HG03060 (cell line): ENCODE measurements around the gene SLC25A26.

Experiments used
- ATAC-seq: cut with Tn5 transposase; IDR thresholded peaks from one replicate; pipeline ENCODE4 v1.9.1; 2021; ENCODE audit warnings: low read depth, moderate number of reproducible peaks; ENCODE audit not compliant: unreplicated experiment

SLC25A26 gene

DNA sequence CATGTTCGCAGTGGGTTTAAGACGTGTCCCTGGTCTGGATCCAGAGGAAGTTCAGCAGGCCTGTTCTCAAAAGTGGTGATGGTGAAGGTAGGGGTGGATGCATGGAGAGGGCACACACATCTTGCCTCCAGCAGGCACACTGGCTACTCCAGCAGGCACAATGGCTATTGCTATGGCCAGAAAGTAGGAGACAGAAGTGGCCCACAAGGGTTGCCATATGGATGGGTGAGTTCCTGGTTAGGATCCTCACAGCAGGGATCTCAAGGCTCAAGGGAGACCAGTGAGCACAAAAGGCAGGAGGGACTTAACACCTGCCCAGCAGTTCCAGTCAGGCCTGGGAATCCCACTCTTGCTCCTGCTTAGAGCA lies 172.1 kb downstream of the SLC25A26 start:
- ATAC-seq: no peak

DNA sequence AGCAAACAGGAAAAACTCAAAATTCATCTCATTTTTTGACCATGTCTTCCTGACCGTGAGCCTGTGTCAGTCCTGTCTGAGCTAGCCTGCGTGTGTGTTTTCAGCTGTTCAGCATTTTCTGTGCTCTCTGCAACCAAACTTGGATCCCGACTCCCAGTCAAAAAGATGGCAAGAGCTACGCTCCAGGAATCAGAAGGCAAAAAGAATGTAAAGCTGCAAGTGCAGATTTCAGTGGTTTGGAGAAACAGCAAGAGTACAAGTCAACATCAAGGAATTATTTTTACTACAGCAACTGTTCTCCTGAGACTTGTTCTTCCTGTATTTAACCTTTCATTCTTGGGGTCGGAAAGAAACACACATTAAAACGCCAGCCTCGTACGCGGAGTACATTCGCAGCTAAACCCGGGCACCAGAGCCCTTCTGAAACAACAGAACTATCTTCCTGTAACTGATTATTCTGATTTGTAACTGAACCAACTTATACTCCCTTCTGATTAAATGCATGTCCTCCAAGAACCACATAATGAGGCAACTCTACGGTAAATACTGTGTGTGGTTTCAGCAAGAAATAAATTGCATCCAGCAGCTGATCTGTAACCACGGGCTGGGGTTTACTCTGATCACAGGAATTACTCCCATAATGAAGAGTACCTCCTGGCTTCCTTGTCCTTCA lies 172.7 kb downstream of the SLC25A26 start:
- ATAC-seq: peak; percentile 9

DNA sequence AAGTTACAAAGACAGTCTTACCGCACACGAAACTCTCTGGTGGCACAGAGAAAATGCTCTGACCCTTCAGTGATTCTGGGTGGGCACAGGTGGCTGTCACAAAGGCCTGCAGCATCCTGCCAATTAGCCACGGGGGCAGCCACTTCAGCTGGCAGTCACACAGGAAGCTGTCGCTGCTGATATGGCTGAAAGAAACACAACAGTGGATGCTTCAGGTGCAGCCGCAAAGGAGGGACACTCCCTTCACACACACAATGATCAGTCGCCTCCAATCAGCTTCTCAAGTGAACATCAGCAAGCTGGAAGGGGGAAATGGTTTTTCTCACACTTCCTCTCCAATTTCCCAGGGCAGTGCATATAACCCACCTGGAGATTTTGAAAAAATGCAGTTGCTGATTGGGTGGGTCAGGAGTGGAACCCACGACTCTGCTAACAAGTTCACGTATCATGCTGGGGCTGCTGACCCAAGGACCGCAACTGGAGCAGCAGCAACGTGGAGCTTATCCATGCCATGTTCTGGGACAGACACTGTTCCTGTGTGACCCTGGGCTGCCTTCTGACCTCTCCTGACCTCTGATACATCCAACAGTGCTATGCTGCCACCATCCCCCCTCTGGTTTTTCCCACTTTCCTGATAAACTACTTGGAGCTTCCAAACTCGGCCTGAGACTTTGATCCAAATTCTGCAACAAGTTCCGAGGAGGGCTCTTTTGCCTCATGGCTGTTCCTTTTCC lies 173.4 kb downstream of the SLC25A26 start:
- ATAC-seq: peak; percentile 51

DNA sequence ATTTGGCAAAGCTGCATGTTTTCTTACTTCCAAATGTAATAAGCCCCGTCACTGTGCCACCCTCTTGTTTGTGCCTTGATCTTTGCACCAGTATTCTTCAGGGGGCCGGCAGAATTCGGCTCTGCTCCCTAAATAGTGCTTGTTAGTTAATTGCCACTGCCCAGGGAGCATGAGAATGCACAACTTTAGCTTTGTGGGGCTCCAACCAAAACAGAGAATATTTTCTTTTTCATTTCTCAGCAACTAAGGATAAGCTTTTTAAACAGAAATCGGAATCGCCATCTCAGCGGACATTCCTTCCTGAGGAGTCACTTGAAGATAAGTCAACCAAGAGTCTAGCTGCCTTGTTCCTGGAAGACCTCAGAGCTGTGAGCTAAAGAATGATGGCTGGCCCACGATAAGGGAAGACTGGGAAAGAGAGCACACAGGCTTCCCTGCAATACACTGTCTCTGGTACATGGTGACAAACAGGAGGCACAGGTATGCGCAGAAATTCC lies 174.0 kb downstream of the SLC25A26 start:
- ATAC-seq: no peak

DNA sequence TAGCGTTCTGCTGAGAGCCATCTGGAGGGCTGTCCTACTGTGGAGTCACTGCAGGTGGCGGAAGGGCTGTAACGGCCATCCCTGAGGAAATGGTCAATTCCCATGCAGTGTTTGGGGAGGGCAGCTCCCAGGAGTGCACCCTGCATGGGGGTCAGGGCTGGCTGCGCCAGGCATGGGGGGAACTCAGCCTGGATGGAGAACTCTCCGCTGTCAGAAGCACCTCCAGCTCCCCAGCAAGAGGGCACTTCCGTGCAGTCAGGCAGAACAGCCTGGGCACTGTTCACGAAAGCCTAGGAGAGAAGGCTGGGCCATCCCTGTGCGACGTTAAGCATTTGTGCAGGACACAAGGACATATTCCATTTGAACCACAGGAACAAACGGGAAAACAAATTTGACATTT lies 174.8 kb downstream of the SLC25A26 start:
- ATAC-seq: no peak

DNA sequence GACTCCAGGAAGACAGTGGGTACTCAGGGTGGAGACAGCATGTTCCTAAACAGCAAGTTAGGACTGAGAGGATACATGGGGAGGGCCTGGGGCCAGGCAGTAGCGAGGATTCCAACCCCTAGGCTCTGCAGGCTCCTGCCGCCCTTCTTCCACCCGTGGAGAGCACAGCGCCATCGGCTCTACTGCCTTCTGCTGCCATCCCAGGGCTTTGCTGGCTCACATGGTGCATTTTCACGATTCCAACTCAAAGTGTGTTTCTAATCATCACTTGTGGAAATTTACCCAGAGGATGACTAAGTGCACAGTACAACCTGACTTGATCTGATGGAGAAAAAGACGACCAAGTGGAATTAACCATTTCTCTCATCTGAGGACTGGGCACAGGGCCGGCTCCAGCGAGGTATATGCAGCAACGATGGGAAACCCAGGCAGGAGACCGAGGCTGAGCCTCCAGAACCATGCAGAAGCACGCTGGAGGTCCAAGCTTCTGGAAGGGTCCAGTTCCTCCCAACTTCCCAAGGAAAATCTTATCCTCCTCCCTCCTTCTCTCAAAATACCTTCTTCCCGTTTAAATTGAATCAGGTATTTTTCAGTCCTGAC lies 175.5 kb downstream of the SLC25A26 start:
- no peak for ATAC-seq

DNA sequence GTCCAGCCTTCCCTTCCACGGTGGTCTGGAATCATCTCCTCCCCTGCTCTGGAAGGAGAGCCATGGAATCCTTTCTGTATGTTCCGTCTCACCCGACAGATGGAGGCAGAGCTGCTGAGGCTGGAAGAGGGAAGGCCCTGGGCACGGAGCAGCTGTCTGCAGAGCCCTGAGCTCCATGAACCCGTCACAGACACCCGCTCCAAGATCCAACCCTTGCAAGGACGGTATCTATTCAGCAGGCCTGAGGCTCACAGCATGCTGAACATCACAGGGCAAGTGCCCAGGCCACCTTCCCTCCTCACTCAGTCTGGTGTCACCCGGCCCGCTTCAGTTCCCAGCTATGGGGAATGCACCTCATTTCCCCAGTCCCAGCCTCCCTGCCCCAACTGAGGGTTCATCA lies 176.1 kb downstream of the SLC25A26 start:
- ATAC-seq: no peak

DNA sequence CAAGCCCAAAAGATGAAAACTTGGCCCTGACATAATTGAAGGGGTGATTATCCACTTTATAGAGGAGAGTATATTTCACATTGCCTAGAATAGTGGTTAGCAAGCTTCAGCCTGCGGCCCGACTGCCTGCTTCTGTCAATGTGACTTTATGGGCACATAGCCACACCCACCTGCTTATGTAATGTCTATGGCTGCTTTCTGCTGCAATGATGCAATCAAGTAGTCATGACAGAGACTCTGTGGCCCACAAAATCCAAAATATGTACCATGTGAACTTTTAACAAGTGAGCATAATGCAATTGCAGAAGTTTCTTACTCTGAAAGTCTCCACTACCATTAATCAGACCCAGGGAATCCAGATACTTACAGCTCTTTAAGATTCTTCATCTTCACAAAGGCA lies 176.9 kb downstream of the SLC25A26 start:
- ATAC-seq: no peak

DNA sequence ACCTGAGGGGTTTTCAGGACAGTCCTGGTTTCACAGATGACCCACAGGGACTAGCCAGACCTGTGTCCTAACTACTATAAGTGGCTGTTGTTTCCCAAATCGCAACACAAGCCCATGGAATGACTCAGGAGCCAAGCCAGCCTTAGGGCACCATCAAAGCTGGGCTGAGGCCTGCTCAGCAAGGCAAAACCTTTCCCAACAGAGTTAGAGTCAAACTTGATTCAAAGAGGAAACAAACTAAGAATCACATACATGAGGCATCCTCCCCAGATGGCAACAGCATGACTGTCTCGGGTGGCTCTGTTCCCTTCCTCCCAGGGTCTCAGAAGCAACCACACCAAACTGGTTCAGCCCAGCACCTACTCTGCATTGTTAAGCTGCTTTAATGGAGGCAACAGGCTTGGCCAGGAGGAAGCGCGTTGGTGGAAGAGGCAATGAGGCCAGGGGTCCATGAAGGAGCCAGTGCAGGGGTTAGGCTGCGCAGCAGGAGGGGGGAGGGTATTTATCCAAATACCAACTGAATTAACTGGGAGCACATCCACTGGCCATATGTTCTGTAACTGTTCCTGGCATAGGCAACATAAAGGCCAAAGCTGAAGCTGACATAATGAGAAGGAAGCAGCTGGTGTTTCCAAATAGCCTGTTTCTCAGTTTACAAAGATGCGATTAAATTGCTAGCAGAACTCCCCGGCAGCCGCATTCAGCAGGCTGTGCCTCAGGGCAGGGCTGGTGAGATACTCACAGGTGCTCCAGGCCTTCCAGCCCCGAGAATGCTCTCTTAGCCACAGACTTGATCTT lies 177.6 kb downstream of the SLC25A26 start:
- no peak for ATAC-seq

DNA sequence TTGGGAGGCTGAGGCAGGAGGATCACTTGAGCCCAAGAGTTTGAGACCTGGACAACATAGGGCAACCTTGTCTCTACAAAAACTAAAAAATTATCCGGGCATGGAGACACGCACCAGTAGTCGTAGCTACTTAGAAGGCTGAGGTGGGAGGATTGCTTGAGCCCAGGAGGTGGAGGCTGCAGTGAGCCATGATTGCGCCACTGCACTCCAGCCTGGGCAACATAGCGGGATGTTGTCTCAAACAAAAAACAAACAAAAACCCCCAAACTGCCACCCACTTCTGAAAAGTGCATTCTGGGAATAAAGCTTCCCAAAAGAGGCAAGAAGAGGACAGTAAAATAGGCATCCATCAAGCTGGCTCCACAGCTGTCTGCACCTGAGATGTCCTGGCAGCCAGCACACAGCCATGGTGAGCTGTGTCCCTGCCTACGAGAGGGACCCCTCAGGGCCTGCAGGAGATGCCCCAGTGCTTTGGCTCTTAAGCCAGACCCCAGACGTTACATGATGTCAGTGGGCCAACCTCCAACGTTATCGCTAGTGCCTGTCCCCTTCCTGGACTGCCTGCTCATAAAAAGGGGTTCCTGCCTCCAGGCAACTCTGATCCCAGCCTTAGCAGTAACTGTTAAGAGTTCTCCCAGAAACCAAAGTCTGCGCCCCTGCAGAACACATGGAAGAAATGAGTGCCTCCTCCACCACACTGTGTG lies 178.9 kb downstream of the SLC25A26 start:
- no peak for ATAC-seq

DNA sequence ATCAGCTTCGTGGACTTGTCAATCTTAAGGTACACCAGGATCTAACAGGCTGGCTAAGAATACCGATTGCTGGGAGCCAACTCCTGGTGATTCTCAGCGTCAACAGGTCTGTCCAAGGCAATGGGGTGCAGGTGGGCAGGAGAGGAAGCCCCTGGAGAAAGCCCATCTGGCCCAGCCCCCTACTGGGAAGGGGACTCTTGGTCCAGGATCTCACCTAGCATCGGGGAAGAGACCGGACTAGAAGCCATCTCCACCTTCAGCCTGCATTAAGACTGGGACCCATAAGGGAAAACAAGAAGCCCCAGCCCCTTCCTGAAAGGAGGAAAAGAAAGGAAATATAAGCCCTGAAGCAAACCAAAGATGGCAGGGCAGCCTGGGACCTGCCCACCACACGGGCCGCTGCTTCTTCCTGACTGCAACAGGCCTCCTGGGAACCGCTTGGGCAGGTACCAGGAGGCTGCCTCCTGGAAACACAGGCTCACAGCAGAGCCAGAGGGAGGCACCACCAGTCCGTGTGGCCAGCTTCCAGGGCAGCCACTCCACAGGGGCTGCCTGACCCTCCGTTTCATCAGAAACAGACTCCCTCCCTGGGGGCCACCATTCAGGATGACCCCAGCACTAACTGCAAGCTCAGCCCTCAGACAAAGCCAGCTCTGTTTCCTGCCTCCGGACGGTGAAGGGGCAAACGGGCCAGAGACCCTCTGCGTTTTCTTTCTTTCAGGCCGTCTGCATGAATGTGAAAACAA lies 179.8 kb downstream of the SLC25A26 start:
- ATAC-seq: no peak

DNA sequence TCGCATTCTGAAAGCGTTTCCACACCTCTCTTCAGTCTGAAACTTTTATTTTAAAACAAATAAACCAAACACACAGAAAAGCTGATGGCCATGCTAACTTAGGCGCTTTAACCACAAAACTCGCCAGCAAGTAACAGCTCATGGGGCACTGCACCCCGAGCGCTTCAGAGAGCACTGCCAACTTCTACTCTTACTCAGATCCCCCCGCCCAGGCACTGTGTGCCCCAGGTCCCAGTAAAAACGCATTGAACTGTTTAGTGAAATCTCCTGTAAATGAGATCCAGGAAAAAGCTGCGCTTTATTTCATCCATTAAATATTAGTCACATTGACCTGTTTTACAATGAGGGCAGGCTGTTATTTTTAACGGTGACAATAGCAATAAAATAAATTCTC lies 180.4 kb downstream of the SLC25A26 start:
- no peak for ATAC-seq

DNA sequence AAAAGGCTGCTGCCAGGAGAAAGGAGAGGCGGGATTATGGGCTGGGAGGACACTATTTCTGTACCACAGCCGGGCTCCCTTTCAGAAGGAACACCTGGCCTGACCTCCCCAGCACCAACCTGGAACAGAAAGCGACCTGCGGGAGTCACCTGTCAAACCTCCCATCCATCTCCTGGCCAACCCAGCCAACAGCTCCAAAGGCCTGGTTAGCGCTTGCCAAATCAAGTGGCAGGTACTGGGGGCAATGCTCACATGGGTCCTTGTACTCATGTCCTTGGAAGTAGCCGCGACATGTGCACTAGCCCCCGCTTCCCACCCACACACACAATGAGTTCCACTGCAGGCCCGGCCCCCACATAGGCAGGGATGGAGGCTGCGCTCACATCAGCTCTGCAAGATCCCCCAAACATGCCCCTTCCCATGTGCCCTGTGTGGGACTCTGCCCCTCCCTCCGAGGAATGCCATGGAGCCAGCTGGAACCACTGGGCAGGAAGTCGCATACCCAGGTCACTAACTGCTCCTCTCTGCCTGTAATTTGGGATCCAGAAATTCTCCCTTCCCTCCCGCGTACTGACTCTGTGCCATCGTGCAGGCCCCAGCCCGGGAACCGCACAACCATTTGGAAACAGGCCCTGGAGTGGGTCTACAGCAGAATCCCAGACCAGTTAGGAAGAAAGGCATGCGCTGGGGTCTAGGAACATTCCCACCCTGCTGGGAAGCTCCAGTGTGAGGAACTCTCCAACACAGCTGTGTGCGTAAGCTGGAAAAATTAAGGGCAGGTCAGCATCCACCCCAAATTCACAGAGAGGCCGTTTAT lies 181.1 kb downstream of the SLC25A26 start:
- no peak for ATAC-seq

DNA sequence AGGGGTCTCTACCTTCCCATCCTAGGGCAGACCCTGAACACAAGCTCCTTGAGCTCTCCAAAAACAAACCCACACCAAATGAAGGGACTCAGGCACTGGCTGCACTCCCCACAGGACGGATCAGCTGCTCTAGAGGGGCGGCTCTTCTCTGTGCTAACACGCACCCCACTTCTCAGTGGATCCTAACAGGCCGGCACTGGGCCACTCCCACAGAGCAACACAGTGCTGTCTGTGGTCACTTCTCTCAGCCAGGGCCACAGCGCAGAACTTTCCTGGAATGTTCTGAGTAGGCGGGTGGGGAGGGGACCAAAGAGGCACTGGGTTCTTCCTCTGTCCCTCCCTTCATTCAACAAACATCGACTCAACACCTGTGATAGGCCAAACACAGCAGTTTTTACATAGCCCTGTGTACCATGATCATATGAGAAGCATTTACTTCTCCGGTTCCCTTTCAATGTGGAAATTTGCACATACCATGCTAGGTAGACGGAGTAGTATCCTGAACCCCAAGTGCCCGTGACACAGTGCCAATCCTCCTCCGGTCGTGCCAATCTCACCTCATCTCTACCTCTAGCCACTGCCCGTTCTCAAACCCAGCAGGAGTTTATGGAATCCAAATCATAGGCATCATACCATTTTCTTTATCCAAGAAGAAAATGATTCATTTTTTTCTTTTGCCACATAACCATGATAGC lies 181.9 kb downstream of the SLC25A26 start:
- no peak for ATAC-seq

DNA sequence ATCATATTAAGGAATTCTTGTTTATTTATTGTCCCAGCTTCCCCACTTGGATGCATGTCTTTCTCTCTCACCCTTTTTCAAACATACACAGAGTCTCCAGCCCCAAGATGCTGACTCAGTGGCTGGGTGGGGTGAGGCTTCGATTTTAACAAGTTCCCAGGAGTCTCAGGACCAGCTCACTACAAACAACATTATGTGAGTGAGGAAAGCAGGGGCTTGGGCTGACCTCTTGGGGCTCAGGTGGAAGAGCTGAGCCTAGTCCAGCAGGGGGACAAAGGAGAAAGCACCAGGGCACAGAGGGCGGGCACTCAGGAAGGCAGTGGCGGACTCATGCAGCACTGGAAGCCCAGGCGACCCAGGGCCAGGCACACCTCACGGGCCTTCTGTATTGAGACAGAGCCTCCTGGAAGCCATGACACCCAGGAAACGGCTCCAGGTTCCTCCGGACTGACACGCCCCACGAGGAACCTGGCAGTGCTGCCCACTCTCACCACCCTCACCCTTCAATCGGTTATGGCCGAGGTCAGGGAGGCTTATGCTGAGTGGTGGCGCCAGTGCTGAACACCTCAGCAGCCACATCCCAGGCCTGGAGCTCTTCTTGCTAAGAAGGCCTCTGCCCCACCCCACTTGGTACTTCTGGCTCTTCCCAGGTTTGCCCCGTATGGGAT lies 182.7 kb downstream of the SLC25A26 start:
- no peak for ATAC-seq

DNA sequence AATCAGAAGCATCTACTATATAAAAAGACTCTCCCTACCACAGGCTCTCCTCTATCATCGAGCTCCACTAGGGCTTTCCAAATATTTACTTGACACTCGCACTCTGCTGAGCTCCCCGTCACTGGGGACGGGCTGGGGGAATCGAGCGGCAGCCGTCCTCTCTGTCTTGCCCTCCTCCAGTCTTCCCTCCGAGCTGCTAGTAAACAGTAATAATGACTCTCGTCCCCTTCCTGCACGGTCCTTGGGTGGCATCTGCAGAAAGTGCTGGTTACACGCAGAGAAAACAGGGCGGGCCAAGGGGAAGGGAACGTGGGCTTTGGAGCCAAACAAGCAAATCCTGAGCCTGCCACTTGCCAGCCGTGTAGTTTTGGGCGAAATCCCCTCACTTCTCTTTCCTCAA lies 183.4 kb downstream of the SLC25A26 start:
- no peak for ATAC-seq

DNA sequence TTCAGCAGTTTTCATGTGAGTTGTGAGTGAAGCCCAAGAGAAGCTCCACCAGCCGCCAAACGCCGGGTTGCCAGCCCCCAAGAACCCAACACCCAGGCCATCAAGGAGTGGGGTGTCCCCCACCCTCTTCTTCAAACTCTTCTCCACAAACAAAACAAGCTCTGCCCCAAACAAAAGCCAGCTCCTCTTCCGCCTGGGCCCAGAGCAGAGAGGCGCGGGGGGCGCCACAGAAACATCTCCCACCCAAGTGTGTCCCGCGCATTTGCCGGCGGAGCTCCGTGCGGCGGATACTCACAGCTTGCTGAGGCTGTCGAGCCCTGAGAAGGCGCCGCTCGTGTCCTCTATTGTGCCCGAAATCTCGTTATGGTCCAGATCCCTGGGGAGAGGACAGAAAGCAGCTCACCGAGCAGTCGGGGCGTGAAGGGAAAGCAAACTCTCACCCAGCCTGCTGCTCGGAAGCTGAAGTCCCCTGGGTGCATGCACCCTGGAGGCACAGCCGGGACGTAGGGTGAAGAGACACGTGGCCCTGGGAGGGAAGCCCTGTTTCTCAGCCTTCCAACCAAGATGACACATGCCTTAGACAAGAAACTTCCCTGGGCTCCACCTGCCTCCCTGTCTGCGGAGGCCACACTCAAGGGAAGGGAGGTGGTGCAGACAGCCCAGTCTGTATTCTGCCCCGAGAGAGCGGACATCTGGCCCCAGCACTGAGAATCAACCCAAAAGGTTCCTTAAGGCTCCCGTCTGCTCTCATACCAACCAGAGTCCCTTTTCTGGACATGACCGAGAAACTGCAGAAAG lies 184.3 kb downstream of the SLC25A26 start:
- ATAC-seq: no peak
